Measurements from ENCODE around the gene RNF123.

RNF123 gene

GRCh38 chr3:49751501-49751900 lies 62.1 kb downstream of the RNF123 start:
- no peak for TF ChIP-seq ZFX (IDR thresholded peaks at IDR 0.05; ENCODE audit: borderline replicate concordance)
- TF ChIP-seq CTCF (IDR thresholded peaks at IDR 0.05): no peak
- H3K27ac ChIP-seq: no peak overlapping the region

GRCh38 chr3:49754536-49754935 lies 65.2 kb downstream of the RNF123 start:
- H3K27ac ChIP-seq: no peak overlapping the region
- TF ChIP-seq CTCF (IDR thresholded peaks at IDR 0.05): no peak
- TF ChIP-seq ZFX (IDR thresholded peaks at IDR 0.05; ENCODE audit: borderline replicate concordance): no peak

GRCh38 chr3:49756036-49756435 lies 66.7 kb downstream of the RNF123 start:
- no peak overlapping the region for H3K27ac ChIP-seq
- TF ChIP-seq CTCF (IDR thresholded peaks at IDR 0.05) (no peak), ZFX (IDR thresholded peaks at IDR 0.05; ENCODE audit: borderline replicate concordance) (no peak)

- TF ChIP-seq ZFX (IDR thresholded peaks at IDR 0.05; ENCODE audit: borderline replicate concordance) (no peak), CTCF (IDR thresholded peaks at IDR 0.05) (no peak)
These were observed 67.8 kb downstream of the RNF123 start for GRCh38 chr3:49757197-49757596.

GRCh38 chr3:49759226-49759625 lies 69.9 kb downstream of the RNF123 start:
- H3K27ac ChIP-seq: no peak overlapping the region
- TF ChIP-seq ZFX (IDR thresholded peaks at IDR 0.05; ENCODE audit: borderline replicate concordance) (no peak), CTCF (IDR thresholded peaks at IDR 0.05) (no peak)

More at GRCh38 chr3:49757197-49757596, 67.8 kb downstream of the RNF123 start:
- no peak overlapping the region for H3K27ac ChIP-seq

GRCh38 chr3:49761661-49762060 lies 72.3 kb downstream of the RNF123 start:
- TF ChIP-seq ZFX (IDR thresholded peaks at IDR 0.05; ENCODE audit: borderline replicate concordance) (no peak), CTCF (IDR thresholded peaks at IDR 0.05) (no peak)
- H3K27ac ChIP-seq: no peak overlapping the region

- no peak overlapping the region for H3K27ac ChIP-seq
- TF ChIP-seq CTCF (IDR thresholded peaks at IDR 0.05) (no peak), ZFX (IDR thresholded peaks at IDR 0.05; ENCODE audit: borderline replicate concordance) (no peak)
These were observed 74.6 kb downstream of the RNF123 start for GRCh38 chr3:49763981-49764380.

Data from 22Rv1 (cell line).